Right forelimb (tissue), 1 donor: ENCODE results near the gene ACTL10.
"Not testable (repeated sequence)": the region's sequence is repeated elsewhere in the genome, so short reads cannot be mapped to it uniquely, and the experiment has no call there.

Experiments
- DNase-seq: peaks from one replicate; pipeline ENCODE4 v3.0.0-alpha.2; 2018

Gene ACTL10

DNA sequence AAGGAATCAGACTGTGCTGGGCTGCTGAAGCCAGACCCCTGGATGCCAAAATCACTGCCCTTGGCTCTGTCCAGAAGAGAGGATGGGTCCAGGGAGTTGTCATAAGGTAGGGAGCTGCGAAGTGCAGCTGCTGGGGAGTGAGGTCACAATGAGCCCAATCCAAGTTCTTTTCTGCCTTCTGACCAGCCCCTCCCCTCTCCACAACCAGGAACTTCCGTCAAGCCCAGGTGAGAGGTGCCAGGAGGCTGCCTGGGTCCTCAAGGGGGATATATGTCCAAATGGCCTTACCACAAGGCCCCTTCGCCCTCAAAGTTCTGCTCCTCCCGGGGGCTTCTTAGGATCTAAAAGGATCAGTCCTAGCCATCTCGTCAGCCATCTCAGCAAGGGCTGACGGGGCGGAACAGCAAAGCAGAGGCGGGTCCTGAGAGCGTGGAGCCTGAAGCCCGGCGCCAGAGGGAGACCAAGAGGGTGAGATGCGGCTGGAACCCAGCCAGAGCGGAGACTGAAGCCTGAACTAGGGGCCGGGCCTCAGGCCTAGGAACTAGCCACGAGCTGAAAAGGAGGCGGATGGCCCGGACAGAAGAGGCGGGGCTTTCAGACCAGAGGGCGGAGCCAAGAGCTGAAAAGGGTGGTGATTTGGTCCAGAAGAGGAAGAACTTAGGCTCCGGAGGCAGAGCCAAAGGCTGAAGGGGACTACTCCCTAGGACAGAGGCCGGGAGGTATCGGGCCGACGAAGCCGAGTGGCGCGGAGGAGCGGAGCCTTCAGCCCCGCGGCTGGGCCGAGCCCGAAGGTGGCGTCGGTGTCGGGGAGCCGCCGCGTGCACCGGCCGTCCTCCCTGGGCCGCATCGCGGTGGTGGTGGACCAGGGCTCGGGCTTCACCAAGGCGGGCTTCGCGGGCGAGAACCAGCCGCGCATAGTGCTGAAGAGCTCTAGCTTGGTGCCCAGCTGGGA, at the start of gene ACTL10:
Gene ACTL10, plus strand, starts transcription at position 651 of the 952 bp plus-strand sequence. CDS start 555 bp downstream, outside the sequence.
- peak; percentile 91 for DNase-seq

GRCh38 chr20:33621717-33622400, 44.9 kb upstream of the ACTL10 start:
- DNase-seq, result no peak

GRCh38 chr20:33622705-33623365, 43.9 kb upstream of the ACTL10 start:
- no peak for DNase-seq

DNA sequence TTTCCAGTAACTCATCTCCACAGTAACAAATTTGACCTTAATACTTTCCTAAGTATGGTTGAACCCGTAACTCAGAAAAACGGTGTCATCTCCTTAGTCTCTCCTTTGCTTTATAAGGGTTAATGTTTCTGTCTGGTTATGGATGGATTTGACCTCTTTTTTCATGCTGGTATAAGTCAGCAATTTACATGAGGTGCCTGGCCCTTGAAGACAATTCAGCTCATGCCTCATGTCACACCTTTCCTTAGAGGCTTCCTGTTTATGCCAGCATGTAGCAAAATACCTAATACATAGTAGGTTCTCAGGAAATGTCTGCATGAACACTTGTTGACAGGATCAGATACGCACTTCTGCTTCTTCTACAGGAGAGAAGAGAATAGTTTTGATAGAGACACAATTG, 42.3 kb upstream of the ACTL10 start:
- DNase-seq, result no peak

- no peak for DNase-seq
Measured at GRCh38 chr20:33626190-33626589, 40.6 kb upstream of the ACTL10 start.

GRCh38 chr20:33627577-33628216, 39.0 kb upstream of the ACTL10 start:
- no peak for DNase-seq

DNA sequence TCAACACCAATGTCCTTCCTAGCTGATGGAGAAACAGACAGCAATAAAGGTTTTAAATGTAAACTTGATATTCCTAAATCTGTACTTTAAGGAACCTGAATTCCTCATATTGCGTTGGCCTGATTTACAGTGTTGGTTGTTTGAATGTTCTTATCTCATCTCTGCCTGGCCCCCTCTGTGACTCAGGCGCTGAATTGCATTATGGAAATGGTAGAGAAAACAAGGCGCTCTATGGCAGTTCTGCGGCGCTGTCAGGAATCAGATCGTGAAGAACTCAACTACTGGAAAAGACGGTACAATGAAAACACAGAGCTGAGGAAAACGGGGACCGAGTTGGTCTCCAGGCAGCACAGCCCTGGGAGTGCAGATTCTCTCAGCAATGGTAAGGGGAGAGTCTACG, 37.2 kb upstream of the ACTL10 start:
- DNase-seq, result no peak

DNA sequence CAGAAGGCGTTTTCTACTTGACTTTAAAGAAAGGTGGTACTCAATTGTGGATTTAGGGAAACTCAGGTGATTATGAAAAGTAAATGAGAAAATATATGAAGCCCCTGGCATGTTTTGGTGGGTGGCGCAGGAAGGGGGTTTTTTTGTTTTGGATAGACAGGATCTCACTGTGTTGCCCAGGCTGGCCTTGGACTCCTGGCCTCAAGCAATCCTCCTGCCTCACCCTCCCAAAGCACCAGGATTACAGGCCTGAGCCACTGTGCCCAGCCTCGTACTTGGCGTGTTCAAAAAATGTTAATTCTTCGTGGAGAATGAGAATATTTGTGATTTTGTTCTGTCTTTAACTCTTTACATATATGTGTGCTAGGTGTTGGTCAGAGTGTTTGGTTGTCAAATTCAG, 36.8 kb upstream of the ACTL10 start:
- no peak for DNase-seq

DNA sequence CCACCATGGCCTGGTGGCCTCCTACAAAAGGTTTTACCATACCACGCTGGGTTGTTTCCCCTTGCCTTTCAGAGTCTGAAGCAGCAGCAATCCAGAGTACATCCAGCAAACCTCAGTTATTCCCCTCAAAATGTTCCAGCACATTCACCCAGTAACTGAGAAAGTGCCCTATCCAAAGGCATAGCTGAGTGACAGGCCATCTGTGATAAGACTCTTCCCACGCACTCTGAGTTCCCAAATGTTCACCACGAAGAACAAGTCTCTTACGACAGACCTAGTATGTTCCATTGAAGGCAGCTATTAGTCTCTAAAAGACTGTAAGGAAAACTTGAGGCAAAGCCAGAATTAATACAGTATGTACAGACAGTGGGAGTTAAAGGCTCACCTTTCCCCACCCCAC, 36.2 kb upstream of the ACTL10 start:
- DNase-seq, result no peak

GRCh38 chr20:33631910-33632309, 34.8 kb upstream of the ACTL10 start:
- not testable (repeated sequence) for DNase-seq

DNA sequence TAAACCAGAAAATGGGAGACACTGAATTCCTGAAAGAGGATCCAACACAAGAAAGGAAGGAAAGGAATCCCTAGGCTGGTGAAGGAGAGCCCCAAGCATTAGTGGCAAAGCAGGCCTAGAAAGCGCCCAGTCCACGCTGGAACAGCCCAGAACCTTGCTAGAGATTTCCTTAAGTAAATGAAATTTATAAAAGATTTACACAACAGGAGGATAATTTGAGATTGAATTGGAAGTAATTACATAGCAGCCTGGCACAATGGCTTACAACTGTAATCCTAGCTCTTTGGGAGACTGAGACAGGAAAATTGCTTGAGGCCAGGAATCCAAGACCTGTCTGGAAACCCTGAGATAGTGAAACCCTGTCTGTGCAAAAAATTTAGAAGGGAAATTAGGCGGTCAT, 31.4 kb upstream of the ACTL10 start:
- no peak for DNase-seq

DNA sequence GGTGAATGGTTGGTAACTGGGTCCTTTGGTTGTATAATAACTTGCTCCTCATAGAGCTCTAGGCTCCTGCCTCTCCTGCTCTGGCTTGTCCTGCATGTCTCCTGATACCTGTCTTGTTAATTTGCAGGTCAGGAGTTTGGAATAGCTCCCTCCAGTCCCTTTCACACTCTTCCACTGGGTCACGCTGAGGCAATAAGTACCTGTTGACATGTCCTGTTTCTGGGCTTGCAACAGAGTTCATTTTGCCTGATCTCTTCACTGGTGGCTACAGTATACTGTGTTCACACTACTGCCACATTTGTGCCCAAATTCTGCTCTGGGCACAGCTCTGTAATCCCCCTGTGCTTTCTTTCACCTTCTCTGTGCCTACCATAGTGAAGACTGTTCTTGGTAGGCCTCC, 30.0 kb upstream of the ACTL10 start:
- no peak for DNase-seq

DNA sequence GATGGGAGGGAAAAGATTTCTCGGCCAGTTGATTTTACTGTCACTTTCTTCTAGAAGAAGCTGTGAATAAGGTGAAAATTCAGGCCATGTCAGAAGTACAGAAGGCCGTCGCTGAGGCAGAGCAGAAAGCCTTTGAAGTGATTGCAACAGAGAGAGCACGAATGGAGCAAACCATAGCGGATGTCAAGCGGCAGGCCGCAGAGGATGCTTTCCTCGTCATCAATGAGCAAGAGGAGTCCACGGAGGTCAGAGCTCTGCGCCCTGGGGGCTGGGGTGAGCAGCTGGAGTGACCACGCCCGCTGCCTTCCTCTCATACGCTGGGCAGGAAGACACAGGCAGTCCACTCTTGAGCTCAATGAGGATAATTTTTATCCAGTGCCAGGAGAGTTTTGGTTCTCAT, 26.5 kb upstream of the ACTL10 start:
- no peak for DNase-seq

DNA sequence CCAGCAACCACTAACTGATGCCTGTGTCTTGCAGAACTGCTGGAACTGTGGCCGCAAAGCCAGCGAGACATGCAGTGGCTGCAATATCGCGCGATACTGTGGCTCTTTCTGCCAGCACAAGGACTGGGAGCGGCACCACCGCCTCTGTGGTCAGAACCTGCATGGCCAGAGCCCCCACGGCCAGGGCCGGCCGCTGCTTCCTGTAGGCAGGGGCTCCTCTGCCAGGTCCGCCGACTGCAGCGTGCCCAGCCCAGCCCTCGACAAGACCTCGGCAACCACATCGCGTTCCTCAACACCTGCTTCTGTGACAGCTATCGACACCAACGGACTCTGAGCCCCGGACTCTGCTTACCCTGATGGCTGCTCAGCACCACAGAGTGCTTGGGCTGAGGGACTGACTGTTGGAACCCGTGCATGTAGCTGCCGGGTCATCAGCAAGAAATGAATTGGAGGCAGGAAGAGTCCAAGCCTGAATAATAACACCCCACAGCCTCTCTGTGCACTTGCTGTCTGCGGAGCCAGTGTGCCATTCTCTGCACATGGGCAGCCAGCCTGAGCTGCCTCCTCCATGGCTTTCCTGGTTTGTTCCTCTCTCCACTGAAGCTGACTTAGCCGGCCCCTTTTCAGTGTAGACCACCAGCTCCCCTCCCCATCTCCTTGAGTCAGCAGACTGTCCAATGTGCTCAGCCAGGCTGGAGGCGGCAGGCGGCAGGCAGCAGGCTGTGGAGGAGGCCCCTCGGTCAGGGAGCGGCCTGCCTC, 22.3 kb upstream of the ACTL10 start:
- no peak for DNase-seq

GRCh38 chr20:33645072-33645358, 21.7 kb upstream of the ACTL10 start:
- no peak for DNase-seq

GRCh38 chr20:33645396-33645795, 21.3 kb upstream of the ACTL10 start:
- DNase-seq, result no peak

GRCh38 chr20:33646191-33646590, 20.6 kb upstream of the ACTL10 start:
- no peak for DNase-seq

DNA sequence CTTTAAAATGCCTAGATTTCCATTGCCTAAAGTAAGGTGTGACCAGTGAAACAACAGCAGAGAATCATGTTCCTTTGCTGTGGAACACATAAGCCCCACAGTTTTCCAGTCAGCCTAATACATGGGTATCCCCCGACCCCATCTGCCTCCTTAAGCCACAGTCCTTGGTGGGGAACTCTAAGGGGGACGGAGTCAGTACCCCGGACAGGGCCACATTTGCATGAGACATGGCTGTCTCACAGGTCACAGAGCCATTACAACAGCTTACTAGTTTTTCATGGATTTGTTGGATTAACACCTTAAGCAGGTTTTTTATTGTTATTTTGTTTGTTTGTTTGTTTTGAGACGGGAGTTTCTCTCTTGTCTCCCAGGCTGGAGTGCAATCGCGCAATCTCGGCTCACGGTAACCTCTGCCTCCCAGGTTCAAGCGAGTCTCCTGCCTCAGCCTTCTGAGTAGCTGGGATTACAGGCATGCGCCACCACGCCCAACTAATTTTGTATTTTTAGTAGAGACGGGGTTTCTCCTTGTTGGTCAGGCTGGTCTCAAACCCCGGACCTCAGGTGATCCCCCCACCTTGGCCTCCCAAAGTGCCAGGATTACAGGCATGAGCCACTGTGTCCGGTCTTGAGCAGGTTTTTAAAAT, 19.7 kb upstream of the ACTL10 start:
- DNase-seq, result not testable (repeated sequence)

DNA sequence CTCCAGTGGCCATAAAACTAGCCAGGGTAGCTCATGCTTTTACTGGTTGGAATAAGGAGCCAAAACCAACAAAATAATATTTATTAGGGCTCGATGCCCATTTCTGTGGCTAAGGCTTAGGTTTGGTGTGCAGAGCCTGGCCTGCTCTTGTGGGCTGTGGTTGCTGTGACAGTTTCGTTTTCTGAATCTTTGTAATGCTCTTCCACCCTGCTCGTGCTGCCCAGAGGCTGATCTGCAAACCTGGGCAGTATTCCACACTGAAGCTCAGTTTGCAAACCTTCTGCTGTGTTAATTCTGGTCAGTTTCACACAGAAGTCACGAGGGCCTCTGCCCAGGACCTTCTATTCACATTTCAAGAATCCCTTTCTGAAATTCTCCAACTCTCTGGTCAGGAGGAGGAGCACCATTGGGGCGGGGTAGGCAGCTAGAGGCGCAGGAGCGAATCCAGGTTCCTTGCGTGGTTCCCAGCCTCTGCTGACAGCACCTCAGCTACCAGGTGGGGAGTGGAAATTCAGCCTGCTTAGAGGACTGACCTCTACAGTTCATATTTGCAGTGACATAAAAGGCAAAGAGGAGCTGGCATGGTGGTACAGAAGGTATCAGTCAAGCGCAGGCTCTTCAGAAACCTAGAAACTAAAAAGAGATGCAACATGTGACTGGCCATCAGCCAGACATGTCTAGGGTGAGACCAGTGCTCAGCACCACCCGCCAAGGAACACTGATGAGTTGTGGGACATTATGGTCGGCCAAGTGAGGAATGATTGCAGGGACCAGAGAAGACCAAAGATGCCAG, 18.9 kb upstream of the ACTL10 start:
- DNase-seq, result no peak

DNA sequence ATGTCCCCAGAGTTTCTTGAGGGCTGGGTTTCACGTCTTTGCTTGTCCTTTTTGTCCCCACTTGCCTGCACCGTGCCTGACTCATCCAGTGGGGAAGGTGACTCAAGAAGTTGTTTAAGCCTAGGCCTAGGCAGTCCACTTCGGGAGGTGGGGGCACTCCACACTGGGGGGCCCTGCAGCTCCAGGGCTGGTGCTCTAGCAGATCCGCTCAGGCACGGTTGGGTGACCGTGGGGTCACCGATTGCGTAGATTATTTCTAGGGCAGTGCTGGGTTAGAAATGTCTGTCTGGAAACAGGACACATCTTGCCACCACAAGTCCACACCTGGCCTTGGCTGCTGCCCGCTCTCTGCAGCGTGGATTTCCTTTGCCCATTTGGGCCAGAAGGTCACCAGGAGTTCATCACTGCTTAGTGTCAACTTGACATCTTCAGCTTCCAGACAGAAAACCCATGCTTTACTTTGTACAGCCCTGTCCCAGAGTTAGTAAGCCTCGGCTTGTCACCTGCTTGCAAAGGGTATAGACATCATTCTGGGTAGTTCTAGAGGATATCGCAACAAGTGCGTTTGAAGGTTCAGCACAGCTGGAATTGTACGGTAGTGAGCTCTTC, 18.2 kb upstream of the ACTL10 start:
- DNase-seq, result no peak

DNA sequence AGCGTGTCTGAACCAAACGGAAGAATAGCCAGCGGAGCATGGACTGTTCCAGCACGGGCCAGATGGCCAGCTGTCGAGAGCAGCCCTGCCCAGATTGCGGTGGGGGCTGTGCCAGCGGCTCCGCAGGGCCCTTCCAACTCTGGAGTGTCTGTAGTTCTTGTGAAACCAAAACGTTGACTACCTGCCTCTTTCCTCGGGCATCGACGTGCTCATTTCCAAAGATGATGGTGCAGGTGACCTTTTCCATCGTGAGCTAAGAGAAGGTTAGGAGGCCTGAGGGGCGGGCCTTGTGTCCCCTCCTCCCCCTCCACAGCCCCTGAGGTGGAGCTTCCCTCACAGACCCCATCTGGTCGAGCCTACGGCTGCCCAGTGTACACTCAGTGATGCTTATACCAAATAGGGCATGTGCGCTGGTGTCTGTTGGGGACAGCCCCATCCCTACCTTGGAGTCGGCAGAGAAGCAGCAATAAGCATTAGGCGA, 17.5 kb upstream of the ACTL10 start:
- no peak for DNase-seq
